K562 (cell line): ENCODE data around the gene RPS8. TPM values are rescaled to one million over a fixed set of nuclear protein-coding genes. Genes with fewer than 3 reads are reported as not detected.
A peak's percentile ranks its signal among the peaks of the same experiment; 100 is the strongest.

Experiments
- ATAC-seq: fragments of 200-7000 bp; cut with Tn5 transposase; 3 replicates; pipeline ENCODE4 v1.9.1; 2020; ENCODE audit warnings: moderate library complexity
- BruUV-seq: library from RNA; stranded (reverse); fragments of 400-500 nt; replicated peaks from 2 replicates; lab custom pipeline; 2021; lab: Mats Ljungman, UMichigan
- CTCF ChIA-PET: fragments of 300-600 bp; formaldehyde crosslinking; extraction: SDS; loops from one replicate; lab custom pipeline; 2021; ENCODE audit warnings: low intra/inter-chr PET ratio; lab: Yijun Ruan, JAX
- POLR2A ChIA-PET: fragments of 300-600, 350-650 bp; sonication (Branson Sonifier 250); formaldehyde crosslinking; extraction: SDS; loops from one replicate; lab custom pipeline; 2021; ENCODE audit warnings: antibody characterized with exemption, inconsistent platforms; lab: Yijun Ruan, JAX
- DNase-seq, 4 experiments: peaks; one replicate each; pipeline versions ENCODE4 v3.0.0 to v3.0.0-alpha.2; 2011 to 2018; ENCODE audit warnings: low spot score in 3 of 4, mixed read lengths in 3 of 4; ENCODE audit errors: extremely low read depth in 1 of 4
- FAIRE-seq: peaks from 2 replicates; lab custom pipeline; 2011; peaks lifted over from hg19 to GRCh38; lab: Jason Lieb, UNC
- H2AFZ ChIP-seq: 2 replicates; pipeline ENCODE4 v1.6.0; 2011; ENCODE audit warnings: low read depth, low read length, control low read depth, inconsistent platforms
- H3K27ac ChIP-seq: fragments of 200-600 bp; 3 replicates; pipeline ENCODE4 v1.8.0; 2011; ENCODE audit warnings: low read depth, mild to moderate bottlenecking, control low read depth, inconsistent platforms, low read length, moderate library complexity, mixed read lengths; ENCODE audit errors: extremely low read depth
- H3K27me3 ChIP-seq, 2 experiments: fragments of 300-600 bp in 1 of 2; 2 replicates in 1 of 2; 3 replicates in 1 of 2; pipeline versions ENCODE4 v1.6.0 to v1.8.0; 2011; ENCODE audit warnings: inconsistent platforms in 2 of 2, low read length in 2 of 2, mild to moderate bottlenecking in 1 of 2, mixed read lengths in 1 of 2, moderate library complexity in 1 of 2; ENCODE audit not compliant: control insufficient read depth in 2 of 2, insufficient read depth in 2 of 2
- H3K36me3 ChIP-seq: fragments of 300-600 bp; 3 replicates; pipeline ENCODE4 v1.8.0; 2011; ENCODE audit warnings: mild to moderate bottlenecking, low read length, inconsistent platforms; ENCODE audit not compliant: control insufficient read depth, insufficient read depth
- H3K4me1 ChIP-seq, 2 experiments: fragments of 200-600 bp in 1 of 2; replicated peaks in 1 of 2; 2 replicates in 1 of 2; 3 replicates in 1 of 2; pipeline versions ENCODE4 v1.5.1 to v1.8.0; 2011; ENCODE audit warnings: inconsistent platforms in 2 of 2, low read length in 2 of 2, mild to moderate bottlenecking in 1 of 2, mixed read lengths in 1 of 2, moderate library complexity in 1 of 2; ENCODE audit not compliant: control insufficient read depth in 2 of 2, insufficient read depth in 2 of 2
- H3K4me2 ChIP-seq: 2 replicates; pipeline ENCODE4 v1.6.1; 2011; ENCODE audit warnings: low read length, control low read depth, inconsistent platforms, mixed read lengths; ENCODE audit not compliant: insufficient read depth
- H3K4me3 ChIP-seq: fragments of 200-600 bp; sonication (generic), shearing (Covaris generic); 2 replicates; pipeline ENCODE4 v1.5.1; 2016; ENCODE audit warnings: control low read depth, inconsistent platforms
- H3K79me2 ChIP-seq: fragments of 200-600 bp; 3 replicates; pipeline ENCODE4 v1.8.0; 2011; ENCODE audit warnings: low read length, inconsistent platforms; ENCODE audit not compliant: control insufficient read depth, insufficient read depth
- H3K9ac ChIP-seq, 2 experiments: 2 replicates each; pipeline versions ENCODE4 v1.6.0 to v1.6.1; 2011; ENCODE audit warnings: low read depth in 2 of 2, low read length in 2 of 2, control low read depth in 1 of 2, inconsistent platforms in 1 of 2, mild to moderate bottlenecking in 1 of 2, mixed read lengths in 1 of 2; ENCODE audit not compliant: insufficient read depth in 1 of 2
- H3K9me1 ChIP-seq: one replicate; pipeline ENCODE4 v1.6.0; 2011; ENCODE audit warnings: inconsistent platforms, mild to moderate bottlenecking, low read length, moderate library complexity; ENCODE audit not compliant: control insufficient read depth, insufficient read depth
- H3K9me3 ChIP-seq: replicated peaks from 2 replicates; pipeline ENCODE4 v1.5.1; 2011; ENCODE audit warnings: low read depth, low read length, inconsistent platforms; ENCODE audit not compliant: control insufficient read depth, insufficient read depth
- H4K20me1 ChIP-seq: replicated peaks from 2 replicates; pipeline ENCODE4 v1.6.1; 2011; ENCODE audit warnings: low read length, inconsistent platforms, mixed read lengths; ENCODE audit not compliant: control insufficient read depth, insufficient read depth
- HNRNPL ChIP-seq: fragments of 200-400 bp; formaldehyde crosslinking; IDR thresholded peaks from 2 replicates; pipeline ENCODE4 v1.6.1; 2017; ENCODE audit warnings: low read depth, mild to moderate bottlenecking, low read length
- KDM1A ChIP-seq, 2 experiments: fragments of 450-650 bp; IDR thresholded peaks; 2 replicates each; pipeline ENCODE4 v1.6.1; 2016; ENCODE audit warnings: mild to moderate bottlenecking in 2 of 2
- NEUROD1 ChIP-seq: fragments of 150-350 bp; IDR thresholded peaks from 2 replicates; pipeline ENCODE4 v1.6.1; 2014; ENCODE audit warnings: borderline replicate concordance, low read length, low read depth; ENCODE audit not compliant: partially characterized antibody
- POLR2A ChIP-seq: fragments of 450-650 bp; conservative IDR thresholded peaks from 2 replicates; pipeline ENCODE4 v1.6.1; 2016
- POLR2AphosphoS5 ChIP-seq: IDR thresholded peaks from 2 replicates; pipeline ENCODE4 v1.6.1; 2011; ENCODE audit warnings: mild to moderate bottlenecking, low read depth, low read length, moderate library complexity; ENCODE audit not compliant: control insufficient read depth, insufficient read depth
- POLR2B ChIP-seq: fragments of 450-650 bp; IDR thresholded peaks from 2 replicates; pipeline ENCODE4 v1.6.1; 2018; ENCODE audit warnings: low read depth; ENCODE audit not compliant: partially characterized antibody
- POLR2G ChIP-seq: fragments of 200-400 bp; formaldehyde crosslinking; IDR thresholded peaks from 2 replicates; pipeline ENCODE4 v1.6.1; 2017; ENCODE audit warnings: low read depth, mild to moderate bottlenecking, antibody characterized with exemption, low read length, moderate library complexity
- RBFOX2 ChIP-seq: fragments of 200-400 bp; formaldehyde crosslinking; IDR thresholded peaks from 2 replicates; pipeline ENCODE4 v1.6.1; 2017; ENCODE audit warnings: low read depth, mild to moderate bottlenecking, low read length, moderate library complexity
- SNRNP70 ChIP-seq: fragments of 200-400 bp; formaldehyde crosslinking; optimal IDR thresholded peaks from 2 replicates; pipeline ENCODE3; 2017; ENCODE audit warnings: low read depth, low read length
- ZBTB40 ChIP-seq, 2 experiments: fragments of 450-650 bp in 1 of 2; sonication (generic) in 1 of 2; formaldehyde crosslinking in 1 of 2; IDR thresholded peaks; 2 replicates each; pipeline versions ENCODE4 v1.7.1 to v1.9.0; 2016 to 2022; ENCODE audit warnings: inconsistent platforms in 1 of 2, mild to moderate bottlenecking in 1 of 2, missing genetic modification reagents in 1 of 2
- ZNF282 ChIP-seq: sonication (generic); formaldehyde crosslinking; IDR thresholded peaks from 2 replicates; pipeline ENCODE4 v1.8.1; 2023; ENCODE audit warnings: missing genetic modification reagents
- WGBS: fragments of 100-300 bp; shearing (Covaris generic); methylation state at CpG from one replicate; pipeline ENCODE4 v1.1.6; 2016; ENCODE audit warnings: low coverage, mixed read lengths; ENCODE audit not compliant: insufficient coverage; ENCODE audit errors: missing lambda C conversion rate; 5-methylcytosine and 5-hydroxymethylcytosine counted together
- in situ Hi-C: fragments of 300-500 bp; cut with MboI; formaldehyde crosslinking; loops from 4 replicates; pipeline ENCODE4 v1.15.0; 2018; ENCODE audit warnings: inconsistent platforms, mixed read lengths
- intact Hi-C: fragments of 100-400 bp; cut with micrococcal nuclease; formaldehyde crosslinking; loops from 2 replicates; pipeline ENCODE4 v1.14.2; 2022
- polyA plus RNA-seq, 8 experiments: library from polyadenylated mRNA; depleted of rRNA in 4 of 8; stranded (reverse) in 5 of 8; unstranded in 3 of 8; fragments of >200 nt; fragmentation: Nextera tagmentation in 2 of 8; fragmentation: Illumina TruSeq in 1 of 8; extraction: Ambion mirVana in 2 of 8; extraction: Trizol in 1 of 8; gene quantifications; 2 replicates each; pipeline versions ENCODE4 v1.2.1 to v1.2.3, GENCODE V29; 2011 to 2014; ENCODE audit warnings: inconsistent platforms in 1 of 8, missing spikeins in 1 of 8
- total RNA-seq, 7 experiments: library from RNA; depleted of rRNA in 6 of 7; stranded (reverse); fragments of >200 nt in 6 of 7; fragmentation: Illumina TruSeq in 2 of 7; extraction: Trizol in 2 of 7; gene quantifications; 2 replicates each; pipeline versions ENCODE4 v1.2.1 to v1.2.3, GENCODE V29; 2011 to 2021; ENCODE audit warnings: low replicate concordance in 1 of 7

Gene RPS8
- total and polyA plus RNA-seq, 9 of the 15 experiments (the other 6 are each of a cell fraction or from before 2014, with no cell fraction given): 2,431 to 4,168 (median 3,109) TPM

- intact Hi-C loops (loop anchor here (5.0 kb wide), 1 partner anchor 38 kb away; no protein-coding TSS in a partner anchor), in situ Hi-C loops (no loop called here)
- H3K36me3 ChIP-seq: peaks cover 60% of the 10 kb centered on the region
- H3K4me1 ChIP-seq: peaks cover 13 to 24% of the 10 kb centered on the region in 2 experiments
- no peak for DNase-seq
- H3K9ac ChIP-seq: peak overlapping the region in 1 of 2 experiments; percentile 59; a peak in 2 of 4 replicates
- peak overlapping the region; percentile 93 for H3K4me2 ChIP-seq
- ChIA-PET POLR2A (interaction anchor here (0.6 to 11.6 kb wide), 16 partner anchors 9 to 641 kb away, joined by 3 to 253 read pairs (median 4); partner anchors contain the start of genes BEST4 and BTBD19), CTCF (interaction anchor here (0.5 kb wide), 1 partner anchor 8 kb away, joined by 3 read pairs; no protein-coding TSS in a partner anchor)
- ATAC-seq: no peak
- no peaks in the 10 kb centered on the region for H3K27me3 ChIP-seq
- no TSS peak for BruUV-seq
- H4K20me1 ChIP-seq: peaks cover 31% of the 10 kb centered on the region
- H2AFZ ChIP-seq: no peak overlapping the region
- 93% methylated on average over 6 of the region's 6 CpGs for WGBS
- peaks cover 52% of the 10 kb centered on the region for H3K79me2 ChIP-seq
- FAIRE-seq: no peak
- no peak overlapping the region for H3K27ac ChIP-seq
- no peaks in the 10 kb centered on the region for H3K9me3 ChIP-seq
- H3K4me3 ChIP-seq: peak overlapping the region; percentile 75; the same call in 1 of the 2 replicates
- H3K9me1 ChIP-seq: peaks cover 10% of the 10 kb centered on the region
- peak; percentile 30 for TF ChIP-seq POLR2B
- TF ChIP-seq SNRNP70: peak; percentile 8
- TF ChIP-seq RBFOX2: peak; percentile 63; the same call in 1 of the 2 replicates
- peak; percentile 17; the same call in 1 of the 2 replicates for TF ChIP-seq POLR2AphosphoS5
- TF ChIP-seq POLR2G: 0 out of 2 replicates have a peak, but pooled peaks have one; percentile 39
- TF ChIP-seq NEUROD1: no peak
- TF ChIP-seq ZBTB40 (IDR thresholded peaks at IDR 0.05): no peak
- TF ChIP-seq ZBTB40 (CRISPR knock-in tag; IDR thresholded peaks at IDR 0.05): no peak
- no peak for TF ChIP-seq HNRNPL
- TF ChIP-seq KDM1A (IDR thresholded peaks at IDR 0.05): peak in 1 of 2 experiments; percentile 60; a peak in 2 of 4 replicates
- peak; percentile 10; the same call in 1 of the 2 replicates for TF ChIP-seq POLR2A
- 0 out of 2 replicates have a peak, but pooled peaks have one; percentile 33 for TF ChIP-seq ZNF282 (CRISPR knock-in tag)
Measured at GRCh38 chr1:44778705-44779576, 3.6 kb downstream of the RPS8 start.
